ENCODE data around the gene HELZ.
A peak's percentile ranks its signal among the peaks of the same experiment; 100 is the strongest.
"Not testable (repeated sequence)": the region's sequence is repeated elsewhere in the genome, so short reads cannot be mapped to it uniquely, and the experiment has no call there.

Gene HELZ

DNA sequence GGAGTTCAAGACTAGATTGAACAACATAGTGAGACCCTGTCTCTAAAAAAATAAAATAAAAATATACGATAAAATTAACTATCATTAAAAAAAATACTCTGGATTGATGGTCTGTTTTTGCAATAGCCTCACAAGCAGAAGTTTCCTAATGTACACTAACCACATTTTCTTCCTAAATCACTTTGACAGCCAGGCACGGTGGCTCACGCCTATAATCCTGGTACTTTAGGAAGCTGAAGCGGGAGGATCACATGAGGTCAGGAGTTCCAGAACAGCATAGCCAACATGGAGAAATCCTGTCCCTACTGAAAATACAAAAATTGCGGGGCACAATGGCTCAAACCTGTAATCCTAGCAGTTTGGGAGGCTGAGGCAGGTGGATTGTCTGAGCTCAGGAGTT is 64.7 kb downstream of the HELZ start:
- no peak for DNase-seq

DNA sequence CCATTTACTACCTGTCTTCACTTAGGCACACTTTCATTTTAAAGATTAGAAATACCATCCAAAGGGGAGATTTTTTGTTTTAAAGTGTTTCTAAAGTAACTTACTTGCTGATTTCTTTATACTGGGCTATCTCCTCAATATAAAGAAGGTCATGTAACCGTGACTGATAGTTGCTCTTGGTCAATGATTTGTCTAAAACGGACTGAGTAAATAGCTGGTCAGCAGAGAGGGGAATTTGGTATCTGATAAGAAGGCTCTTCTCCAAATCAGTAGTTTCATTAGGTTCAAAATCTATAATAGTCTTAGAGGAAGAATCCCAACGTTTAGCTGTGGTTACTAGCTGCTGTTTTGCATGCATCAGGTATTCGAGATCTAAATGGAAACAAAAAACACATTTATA is 66.4 kb downstream of the HELZ start:
- DNase-seq = no peak

DNA sequence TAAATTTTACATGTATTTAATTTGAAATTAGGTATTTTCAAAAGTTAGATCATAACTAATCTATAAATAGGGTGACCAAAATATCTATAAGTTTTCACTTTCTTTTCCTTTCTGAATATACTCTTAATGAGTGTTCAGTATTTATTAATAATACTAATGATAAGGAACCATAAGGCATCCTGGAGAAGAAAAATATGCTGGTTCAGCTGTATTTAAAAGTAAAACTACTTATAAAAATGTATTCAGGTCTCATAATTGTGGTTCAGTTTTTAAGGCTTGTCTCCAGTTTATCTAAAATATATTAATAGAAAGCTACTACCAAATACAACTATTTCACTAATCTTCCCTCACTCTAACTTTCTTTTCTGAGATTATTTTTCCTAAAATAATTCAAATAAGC is 67.3 kb downstream of the HELZ start:
- DNase-seq = no peak

DNA sequence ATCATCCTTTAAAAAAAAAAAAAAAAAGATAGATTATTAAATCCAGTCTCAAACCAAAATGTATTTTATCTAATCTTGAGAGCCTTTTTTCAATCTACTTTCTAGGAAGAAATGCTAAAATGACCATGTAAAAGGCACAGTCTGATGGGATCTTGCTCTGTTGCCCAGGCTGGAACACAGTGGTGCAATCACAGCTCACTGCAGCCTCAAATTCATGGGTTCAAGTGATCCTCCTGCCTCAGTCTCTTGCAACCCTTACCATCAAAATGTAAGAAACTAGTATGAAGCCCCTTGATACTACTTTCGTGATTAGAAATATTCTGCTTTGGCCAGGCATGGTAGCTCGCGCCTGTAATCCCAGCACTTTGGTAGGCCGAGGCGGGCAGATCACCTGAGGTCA is 70.8 kb downstream of the HELZ start:
- no peak for DNase-seq

DNA sequence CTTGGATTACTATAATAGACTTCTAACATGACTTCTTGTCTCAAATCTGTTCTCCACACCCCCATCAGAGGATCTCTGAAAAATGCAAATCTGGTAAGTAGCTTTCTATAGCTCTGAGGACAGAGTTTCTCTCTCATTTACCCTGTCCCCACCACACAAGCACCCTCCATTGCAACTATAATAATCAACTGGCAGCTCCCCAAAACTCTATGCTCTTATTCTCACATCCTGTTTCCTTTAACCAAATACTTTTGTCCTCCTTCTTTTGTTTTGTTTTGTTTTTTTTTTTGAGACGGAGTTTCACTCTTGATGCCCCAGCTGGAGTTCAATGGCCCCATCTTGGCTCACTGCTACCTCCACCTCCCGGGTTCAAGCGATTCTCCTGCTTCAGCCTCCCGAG is 73.4 kb downstream of the HELZ start:
- no peak for DNase-seq

DNA sequence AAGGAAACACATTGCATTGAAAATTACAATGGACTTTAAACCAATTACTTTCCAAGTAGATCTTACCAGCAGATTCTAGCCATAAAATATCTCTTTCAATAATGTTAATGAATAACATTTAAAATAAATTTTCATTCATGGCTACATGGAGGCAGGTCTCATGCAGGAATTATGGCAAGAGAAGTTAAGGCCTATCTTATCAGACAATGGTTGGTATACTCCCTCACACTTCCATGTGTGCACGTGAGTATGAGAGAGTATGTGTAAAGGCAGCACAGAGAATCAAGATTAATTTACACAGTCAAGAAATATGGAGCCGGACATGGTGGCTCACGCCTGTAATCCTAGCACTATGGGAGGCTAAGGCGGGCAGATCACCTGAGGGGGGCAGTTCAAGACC is 76.5 kb downstream of the HELZ start:
- no peak for DNase-seq

DNA sequence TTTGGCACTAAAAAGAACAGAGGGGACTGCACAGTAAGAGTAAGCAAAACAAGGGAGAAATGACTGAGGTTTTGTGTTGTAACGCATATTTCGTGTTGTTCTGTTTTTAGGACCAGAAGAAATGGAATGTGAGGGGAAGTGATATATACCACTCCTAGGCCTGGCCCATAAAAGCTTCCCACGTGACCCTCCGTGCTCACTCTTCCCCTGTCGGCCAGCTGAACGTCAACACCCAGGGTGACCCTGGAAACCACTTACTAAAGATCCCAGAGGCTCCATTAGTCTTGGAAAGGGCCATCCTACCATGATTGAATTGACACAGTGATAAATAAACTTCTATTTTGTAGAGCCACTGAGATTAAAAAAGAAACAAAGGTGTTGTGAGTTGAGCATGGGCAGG is 79.8 kb downstream of the HELZ start:
- no peak for DNase-seq

DNA sequence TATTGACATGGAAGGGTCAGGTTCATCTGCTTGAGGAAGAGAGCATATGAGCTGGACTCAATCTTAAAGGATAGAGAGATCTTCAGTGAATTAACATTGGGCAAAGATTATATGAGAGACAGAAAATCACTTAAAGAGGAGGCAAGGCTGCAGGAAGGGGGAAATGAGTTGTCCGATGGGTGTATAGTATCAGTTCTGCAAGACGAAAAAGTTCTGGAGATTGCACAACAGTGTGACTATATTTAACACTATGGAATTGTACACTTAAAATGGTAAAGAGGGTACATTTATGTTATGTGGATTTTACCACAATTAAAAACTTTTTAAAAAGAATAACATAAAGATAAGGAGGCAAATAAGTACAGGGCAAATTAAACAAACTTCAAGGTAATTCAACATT is 80.7 kb downstream of the HELZ start:
- no peak for DNase-seq

DNA sequence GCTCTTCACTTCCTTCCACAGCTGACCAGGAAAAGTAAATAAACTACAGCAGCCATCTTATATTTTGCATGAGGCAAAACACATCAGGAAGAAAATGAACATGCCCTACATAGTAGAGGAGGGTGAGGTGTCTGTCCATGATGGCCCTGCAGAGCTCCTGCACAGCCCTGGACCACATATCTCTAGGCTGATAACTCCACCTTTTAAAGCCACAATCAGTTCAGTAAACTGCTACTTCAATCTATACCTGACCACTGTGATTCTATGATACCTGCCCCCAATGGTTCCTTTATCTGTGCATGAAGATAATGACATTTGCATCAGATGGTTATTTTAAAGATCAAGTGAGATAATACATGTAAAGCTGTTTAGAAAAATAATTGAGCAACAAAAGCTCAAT is 82.2 kb downstream of the HELZ start:
- no peak for DNase-seq

DNA sequence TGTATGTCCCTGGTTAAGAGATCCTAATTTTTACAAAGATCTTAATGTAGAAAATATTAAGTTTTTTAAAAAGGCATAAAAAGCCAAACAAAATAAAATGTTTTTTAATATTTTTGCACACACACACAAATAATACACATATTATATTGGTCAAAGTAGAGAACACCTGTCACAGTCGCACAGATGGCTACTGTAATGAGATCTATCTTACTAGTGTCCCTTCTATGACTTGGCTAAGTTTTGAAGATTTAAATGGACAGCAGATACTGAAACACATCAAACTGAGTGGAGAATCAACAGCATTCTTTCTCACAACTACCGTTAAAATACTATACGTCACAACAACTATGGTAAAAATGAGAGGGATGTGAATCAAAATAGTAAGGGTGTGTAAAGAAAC is 83.4 kb downstream of the HELZ start:
- DNase-seq = no peak

DNA sequence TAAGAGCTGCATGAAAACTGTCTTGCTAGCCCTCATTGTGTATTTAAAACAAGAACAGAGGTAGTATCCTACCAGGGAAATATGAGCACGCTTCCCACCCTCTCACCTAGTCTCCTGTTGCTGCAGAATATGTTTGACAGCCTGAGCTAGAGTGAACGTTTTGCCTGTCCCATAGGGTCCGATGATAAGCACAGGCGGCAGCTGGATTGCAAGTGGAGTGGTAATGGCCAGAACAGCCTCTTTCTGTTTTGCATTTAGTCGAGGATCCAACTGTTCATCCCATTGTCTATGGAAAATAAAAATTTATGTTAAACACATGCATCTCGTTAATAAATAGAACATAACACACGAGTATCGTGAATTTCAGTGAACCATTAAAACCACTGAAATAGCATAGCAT is 84.2 kb downstream of the HELZ start:
- DNase-seq = no peak

DNA sequence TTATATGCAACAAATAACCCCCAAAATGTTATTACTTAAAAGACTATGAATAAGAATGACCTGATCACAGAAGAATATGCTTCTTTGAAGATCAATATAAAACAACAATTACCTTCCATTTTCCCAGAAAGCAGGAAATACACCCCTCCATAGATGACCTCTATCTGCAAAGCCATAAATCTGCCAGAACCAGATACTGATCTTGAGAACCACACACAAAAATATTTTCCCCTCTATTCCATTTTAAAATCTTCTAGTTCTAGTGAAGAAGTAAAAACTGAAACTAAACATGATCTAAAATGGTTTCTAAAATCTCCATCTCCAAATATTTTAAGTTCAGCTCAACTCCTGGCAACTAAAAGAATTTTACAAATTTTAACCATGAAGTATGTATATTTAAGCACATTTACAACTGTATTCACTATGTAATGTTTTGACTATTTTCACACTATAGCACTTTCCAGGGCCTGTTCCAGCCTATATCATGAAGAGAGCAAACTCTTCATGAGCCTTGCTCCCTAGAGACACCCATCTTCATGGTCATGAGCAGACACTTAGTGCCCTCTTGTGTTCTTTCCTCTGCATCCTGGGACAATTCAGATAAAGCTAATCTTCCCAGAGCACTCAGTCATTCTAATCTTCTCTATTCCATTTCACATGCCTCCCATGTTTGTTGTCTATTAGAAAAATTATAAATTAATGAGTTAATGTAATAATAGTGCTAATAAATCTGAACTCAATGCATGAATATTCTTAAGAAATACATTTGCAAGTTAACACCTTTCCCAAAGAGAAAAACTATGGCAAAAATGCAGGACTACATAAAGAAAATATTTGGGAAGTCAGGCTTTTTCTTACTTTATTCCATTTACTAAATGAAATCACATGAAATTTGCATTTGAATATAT is 87.0 kb downstream of the HELZ start:
- DNase-seq = peak; percentile 91

DNA sequence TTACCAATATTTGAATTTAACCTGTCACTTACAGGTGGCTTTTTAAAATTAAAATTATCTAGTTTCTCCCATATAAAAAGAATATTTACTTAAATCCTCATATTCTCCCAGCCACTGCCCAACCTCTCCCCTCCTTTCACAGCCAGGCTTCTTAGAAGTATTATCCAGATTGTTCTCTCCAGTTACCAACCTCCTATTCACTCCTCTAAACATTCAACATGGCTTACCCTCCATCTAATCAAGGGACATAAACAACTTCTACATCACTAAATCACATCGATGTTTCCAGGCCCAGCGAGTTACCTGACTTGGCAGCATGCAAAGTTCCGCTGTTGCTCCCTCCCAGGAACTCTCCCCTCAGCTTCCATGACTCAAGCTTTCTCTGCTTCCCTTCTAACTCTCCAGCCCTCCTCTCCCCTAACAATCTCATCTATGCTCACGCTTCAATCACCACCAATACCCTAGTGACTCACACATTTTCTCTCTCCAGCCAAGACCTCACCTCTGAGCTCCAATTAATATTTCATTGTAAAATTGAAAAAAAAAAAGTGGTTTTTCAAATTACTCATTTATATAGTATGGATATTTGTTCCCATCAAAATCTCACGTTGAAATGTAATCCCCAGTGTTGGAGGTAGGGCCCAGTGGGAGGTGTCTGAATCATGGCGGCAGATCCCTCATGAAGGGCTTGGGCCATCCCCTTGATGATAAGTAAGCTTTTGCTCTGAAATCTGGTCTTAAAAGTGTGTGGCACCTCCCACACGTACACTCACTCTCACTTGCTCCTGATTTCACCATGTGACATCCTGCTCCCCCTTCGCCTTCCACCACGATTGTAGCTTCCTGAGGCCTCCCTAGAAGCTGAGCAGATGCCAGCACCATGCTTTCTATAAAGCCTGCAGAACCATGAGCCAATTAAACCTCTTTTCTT is 88.5 kb downstream of the HELZ start:
- peak; percentile 8 for DNase-seq

DNA sequence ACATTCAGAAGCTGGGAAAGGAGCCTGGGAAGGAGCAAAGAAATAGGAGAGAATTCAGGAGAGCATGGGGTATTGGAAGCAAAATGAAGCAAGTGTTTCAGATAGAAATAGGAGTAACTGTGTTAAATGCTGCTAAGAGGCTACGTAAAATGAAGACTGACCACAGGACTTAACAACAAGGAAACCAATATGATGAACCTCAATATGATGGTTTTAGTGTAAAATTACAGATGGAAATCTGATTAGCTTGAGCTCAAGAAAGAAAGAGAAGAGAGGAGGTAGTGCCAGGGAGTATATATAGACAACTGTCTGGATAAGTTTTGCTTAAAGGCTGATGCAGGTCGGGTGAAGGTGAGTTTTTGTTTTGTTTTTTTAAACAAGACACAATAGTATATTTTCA is 92.2 kb downstream of the HELZ start:
- DNase-seq = no peak

DNA sequence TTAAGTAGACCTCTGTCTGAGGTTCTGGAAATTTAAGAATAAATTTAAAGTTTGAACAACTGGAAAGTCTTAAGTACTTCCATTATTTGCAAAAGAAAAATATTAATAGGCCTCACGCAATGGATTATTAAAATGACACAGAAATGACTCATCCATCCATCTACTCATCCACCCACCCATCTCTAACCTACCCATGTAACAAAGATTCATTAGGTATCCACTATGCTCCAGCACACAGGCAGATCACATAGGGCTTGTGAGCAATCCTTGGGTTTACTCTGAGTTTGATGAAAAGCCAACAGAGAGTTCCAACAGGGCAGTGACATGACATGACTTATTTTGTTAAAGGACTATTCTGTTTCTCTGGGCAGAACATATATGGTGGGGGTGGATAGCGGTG is 93.3 kb downstream of the HELZ start:
- DNase-seq = no peak

DNA sequence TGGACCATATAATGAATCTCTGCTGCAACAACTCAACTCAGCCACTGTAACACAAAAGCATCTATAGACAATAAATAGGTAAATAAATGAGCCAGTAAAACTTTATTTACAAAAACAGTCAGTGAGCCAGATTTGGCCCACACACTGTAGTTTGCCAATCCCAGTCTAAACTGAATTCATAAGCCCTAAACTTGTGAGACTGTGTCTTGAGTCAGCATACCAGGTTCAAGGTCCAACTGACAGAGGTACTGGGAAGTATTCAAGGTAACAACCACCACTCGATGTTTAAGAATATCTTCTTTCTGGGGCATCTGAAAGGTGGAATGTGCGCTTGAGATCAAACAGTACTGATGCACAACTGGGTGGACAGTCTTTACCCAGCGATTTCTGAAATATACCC is 94.2 kb downstream of the HELZ start:
- no peak for DNase-seq

DNA sequence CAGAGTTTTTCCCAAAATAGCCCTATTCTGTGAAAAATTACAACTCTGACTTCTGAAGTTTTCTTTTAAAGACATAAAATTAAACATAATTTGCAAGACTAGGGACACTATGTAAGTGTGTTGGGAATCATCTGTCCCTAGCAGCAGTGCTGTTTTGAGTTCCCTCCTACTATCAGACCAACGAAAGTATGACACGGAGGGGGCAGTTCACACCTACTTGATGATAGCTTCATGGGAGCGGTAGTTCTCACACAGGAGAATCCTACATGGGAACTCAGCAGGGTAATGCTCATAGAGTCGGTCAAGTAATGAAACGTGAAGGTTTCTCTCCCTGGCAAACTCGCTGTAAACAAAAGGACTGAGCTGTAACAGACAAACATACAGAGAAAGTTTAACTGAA is 96.6 kb downstream of the HELZ start:
- no peak for DNase-seq

DNA sequence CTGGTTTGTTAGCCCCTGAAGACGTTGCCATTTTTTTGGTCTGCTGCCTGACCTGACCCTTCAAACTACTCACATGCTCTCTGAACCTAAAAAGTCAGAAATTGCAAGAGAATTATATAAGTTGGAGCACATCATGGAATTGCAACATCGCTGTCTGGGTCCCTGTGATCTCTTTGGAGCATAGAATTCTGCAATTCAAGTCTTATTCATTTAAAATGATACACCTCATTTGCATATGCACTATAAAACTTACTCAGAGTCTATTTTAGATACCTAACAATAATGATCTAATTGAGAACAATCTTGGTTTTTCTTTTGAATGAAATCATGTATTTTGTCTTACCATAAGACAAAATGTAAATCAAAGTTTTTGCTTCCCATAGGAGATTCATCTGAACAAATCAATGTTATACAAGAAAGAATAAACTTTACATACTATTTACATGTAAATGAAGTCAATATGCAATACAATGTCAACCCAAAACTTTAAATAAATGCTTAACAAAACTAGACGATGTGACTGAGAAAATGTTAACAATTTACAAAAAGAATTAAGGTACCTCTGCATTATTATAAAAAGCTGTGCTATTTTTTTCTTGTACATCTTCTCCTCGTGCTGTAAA is 99.7 kb downstream of the HELZ start:
- DNase-seq = no peak

DNA sequence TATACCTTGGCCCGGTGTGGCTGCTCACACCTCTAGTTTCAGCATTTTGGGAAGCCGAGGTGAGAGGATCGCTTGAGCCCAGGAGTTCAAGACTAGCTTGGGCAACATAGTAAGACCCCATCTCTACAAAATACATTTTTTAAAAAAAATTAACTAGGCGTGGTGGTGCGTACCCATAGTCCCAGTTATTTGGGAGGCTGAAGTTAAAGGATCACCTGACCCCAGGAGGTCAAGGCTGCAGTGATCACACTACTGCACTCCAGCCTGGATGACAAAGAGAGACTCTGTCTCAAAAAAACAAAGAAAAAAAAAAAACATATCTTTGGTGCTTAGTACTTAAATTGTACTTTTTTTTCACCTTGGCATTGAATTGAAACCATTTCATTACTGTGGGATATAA is 101.7 kb downstream of the HELZ start:
- DNase-seq = no peak

DNA sequence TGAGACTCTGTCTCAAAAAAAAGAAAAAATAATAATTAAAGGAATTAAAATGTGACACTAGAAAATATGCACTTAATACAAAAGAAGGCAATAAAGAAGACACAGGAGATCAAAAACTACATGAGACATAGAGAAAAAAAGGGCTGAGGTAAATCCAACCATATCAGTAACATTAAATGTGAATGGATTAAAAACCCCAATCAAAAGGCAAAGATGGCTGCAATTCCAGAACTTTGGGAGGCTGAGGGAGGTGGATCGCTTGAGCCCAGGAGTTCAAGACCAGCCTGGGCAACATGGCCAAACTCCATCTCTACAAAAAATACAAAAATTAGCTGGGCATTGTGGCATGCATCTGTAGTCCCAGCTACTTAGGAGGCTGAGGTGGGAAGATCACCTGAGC is 103.0 kb downstream of the HELZ start:
- not testable (repeated sequence) for DNase-seq

DNA sequence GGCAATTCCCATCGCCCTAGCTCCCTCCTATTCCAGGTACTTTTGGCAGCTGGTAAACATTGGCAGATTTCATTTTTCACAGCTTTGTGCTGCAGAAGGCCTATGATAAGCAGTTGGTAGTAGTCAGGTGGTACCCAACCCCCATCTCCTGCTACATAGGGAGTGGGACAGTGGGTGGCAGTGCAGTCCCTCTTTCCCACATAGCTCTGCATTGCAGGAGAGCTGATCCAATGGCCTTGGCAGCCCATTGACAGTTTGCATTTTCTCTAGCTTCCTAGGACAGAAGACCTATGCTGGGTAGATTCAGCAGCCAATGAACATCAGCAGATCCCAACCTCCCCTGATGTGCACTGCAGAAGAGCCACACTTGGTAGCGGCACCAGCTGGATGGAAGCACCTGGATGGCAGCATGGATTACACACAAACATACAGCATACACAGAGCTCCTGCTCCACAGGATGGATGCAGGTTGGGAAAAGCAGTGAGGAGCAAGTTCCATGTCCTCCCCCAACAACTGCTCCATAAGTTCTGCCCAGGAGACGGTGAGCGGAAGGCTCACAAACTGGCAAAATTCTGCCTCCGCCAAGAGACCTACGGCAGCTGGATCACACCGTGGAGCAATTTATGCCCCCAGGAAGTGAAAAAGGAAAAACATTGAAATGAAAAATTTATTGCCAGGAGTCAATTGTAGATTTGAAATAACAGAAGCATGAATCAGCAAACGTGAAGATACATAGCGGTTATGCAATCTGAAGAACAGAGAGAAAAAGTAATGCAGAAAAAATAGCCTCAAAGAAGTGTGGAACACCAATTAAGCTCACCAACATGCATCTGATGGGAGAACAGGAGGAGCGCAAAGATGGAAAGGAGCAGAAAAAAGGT is 105.0 kb downstream of the HELZ start:
- DNase-seq = peak; percentile 82

DNA sequence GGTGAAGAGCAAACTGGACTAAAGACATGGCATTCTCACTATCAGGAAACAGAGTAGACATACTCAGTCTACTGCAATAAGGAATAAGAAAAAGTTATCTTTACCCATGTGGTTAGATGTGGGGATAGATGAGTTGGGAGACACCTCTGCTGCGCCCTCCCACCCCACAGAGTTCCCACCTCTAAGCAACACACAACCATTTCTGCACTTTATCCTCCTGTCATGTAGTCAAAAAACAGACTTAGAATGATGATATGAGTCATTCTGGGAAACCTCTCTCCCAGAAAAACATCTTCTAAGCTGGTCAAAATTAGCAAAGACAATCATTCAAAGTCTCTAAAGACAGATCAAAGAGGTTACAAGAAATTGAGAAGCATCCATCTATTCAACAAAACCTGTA is 105.7 kb downstream of the HELZ start:
- DNase-seq = no peak

DNA sequence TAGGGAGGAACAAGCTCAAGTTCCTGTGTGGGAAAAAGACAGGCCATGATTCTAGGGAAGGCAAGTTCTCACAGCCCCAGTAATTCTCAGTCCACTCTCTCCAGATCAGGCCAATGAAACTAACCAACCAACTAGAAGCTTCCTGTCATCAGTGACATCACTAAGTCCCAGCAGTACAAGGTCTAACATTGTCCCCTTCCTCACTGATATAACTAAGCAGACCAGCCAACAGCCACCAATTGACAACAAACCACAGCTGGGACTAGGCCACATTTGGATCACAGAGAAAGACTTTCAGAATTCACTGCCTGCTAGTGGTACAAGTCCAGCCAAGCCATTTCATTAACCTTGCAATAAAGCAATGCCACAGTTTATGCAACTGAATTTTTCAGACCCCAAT is 106.6 kb downstream of the HELZ start:
- no peak for DNase-seq

Measured in NCI-H69 (cell line).